Measurements from ENCODE around the gene PDZD4.

GRCh38 chrX:153864561-153865320 is 34.4 kb upstream of the PDZD4 start:
- TF ChIP-seq POLR2AphosphoS5 (IDR thresholded peaks at IDR 0.05; ENCODE audit: low read depth, low read length), result no peak
- TF ChIP-seq REST (IDR thresholded peaks at IDR 0.05; ENCODE audit: insufficient read depth in 1 of 2, low read depth in 2 of 2, low read length in 2 of 2), result no peak
- no peak for TF ChIP-seq TAF1 (IDR thresholded peaks at IDR 0.05; ENCODE audit: borderline replicate concordance, insufficient read depth, low read length)
- no peak for TF ChIP-seq SIN3A (IDR thresholded peaks at IDR 0.05; ENCODE audit: borderline replicate concordance, insufficient read depth, low read length)
